Breast epithelium (tissue), 3 donors: Measurements from ENCODE around the gene HBA2.

ENCODE experiments used
- POLR2AphosphoS5 ChIP-seq, 3 donors: sonication (generic); formaldehyde crosslinking; IDR thresholded peaks; one replicate each; pipeline ENCODE4 v1.6.1; 2017; ENCODE audit warnings: antibody characterized with exemption in 3 of 3
- TF ChIP-seq, protein P1 (sequence below), 3 donors: fragments of 450-650 bp; IDR thresholded peaks; one replicate each; pipeline ENCODE4 v1.5.1; 2016 to 2017; ENCODE audit warnings: antibody characterized with exemption in 3 of 3, mild to moderate bottlenecking in 3 of 3, moderate library complexity in 3 of 3

- TF ChIP-seq, protein P1, sequence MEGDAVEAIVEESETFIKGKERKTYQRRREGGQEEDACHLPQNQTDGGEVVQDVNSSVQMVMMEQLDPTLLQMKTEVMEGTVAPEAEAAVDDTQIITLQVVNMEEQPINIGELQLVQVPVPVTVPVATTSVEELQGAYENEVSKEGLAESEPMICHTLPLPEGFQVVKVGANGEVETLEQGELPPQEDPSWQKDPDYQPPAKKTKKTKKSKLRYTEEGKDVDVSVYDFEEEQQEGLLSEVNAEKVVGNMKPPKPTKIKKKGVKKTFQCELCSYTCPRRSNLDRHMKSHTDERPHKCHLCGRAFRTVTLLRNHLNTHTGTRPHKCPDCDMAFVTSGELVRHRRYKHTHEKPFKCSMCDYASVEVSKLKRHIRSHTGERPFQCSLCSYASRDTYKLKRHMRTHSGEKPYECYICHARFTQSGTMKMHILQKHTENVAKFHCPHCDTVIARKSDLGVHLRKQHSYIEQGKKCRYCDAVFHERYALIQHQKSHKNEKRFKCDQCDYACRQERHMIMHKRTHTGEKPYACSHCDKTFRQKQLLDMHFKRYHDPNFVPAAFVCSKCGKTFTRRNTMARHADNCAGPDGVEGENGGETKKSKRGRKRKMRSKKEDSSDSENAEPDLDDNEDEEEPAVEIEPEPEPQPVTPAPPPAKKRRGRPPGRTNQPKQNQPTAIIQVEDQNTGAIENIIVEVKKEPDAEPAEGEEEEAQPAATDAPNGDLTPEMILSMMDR (IDR thresholded peaks at IDR 0.05), result no peak
- TF ChIP-seq POLR2AphosphoS5 (IDR thresholded peaks at IDR 0.05), result no peak
Observed at GRCh38 chr16:167122-167690, 5.5 kb upstream of the HBA2 start.
